HG03108 (cell line): ENCODE results near the gene TMEM98.
"Not testable (repeated sequence)": the region's sequence is repeated elsewhere in the genome, so short reads cannot be mapped to it uniquely, and the experiment has no call there.

ENCODE experiments used
- ATAC-seq: cut with Tn5 transposase; IDR thresholded peaks from one replicate; pipeline ENCODE4 v1.9.1; 2021; ENCODE audit warnings: moderate library complexity; ENCODE audit not compliant: unreplicated experiment

Gene TMEM98, protein sequence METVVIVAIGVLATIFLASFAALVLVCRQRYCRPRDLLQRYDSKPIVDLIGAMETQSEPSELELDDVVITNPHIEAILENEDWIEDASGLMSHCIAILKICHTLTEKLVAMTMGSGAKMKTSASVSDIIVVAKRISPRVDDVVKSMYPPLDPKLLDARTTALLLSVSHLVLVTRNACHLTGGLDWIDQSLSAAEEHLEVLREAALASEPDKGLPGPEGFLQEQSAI

DNA sequence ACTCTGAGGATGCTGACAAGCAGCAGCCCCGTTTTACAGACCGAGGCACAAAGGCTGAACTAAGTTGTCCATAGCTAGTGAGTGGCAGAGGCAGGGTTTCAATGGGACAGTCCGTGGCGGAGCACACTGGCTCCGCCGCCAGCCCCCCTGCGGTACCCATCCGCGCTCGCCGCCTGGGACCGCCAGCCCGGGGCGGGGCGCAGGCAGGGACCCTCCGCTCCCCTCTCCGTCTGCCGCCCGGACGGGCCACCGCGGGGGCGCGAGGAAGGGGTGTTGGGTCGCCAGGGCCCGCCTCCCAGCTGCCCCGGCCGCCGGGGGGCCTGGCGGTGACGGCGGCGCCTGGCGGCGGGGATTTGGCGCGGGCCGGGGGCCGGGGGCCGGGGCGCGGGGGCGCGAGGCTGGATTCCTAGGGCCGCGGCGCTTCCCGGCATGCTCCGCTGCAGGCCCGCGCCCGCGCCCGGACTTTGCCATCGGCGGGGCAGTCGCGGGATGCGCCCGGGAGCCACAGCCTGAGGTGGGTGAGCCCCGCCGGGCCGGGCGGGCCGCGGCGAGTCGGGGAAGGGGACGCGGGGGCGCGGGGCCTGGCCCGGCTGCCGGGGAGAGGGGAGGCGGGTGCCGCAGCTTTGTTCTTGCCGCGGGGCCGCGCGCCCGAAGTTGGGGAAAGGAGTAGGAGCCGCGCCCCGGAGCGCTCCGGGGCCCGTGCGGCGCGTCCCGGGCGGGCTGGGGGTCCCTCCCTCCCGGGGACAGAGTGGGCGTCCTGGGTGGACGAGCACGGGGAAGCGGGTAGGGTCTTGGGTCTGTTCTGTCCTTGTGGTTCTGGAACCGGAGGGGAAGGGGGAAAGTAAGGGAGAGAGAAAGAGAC lies at the start of gene TMEM98:
Gene TMEM98, plus strand, starts transcription at position 430 of the 862 bp plus-strand sequence. CDS start 3,376 bp downstream, outside the sequence.
- ATAC-seq, result no peak

DNA sequence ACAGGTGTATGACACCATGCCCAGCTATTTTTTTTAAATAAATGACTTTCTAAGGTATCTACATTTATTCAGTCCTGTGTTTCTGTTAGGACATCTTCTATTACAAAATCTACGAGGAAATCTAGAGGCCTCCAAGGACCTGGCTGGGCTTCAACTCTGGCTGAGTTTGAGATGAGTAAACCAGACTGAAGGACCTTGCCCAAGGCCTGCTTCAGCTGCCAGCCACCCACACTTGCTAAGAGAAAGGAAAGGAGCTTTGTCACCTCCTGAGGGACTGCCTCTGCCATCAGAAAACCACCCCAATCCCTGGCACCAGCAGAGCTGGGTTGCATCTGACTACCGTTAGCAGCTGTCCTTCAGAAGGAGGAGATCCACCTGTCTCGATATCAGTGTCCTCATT lies 49.7 kb upstream of the TMEM98 start:
- ATAC-seq, result no peak

- no peak for ATAC-seq
These were observed 48.8 kb upstream of the TMEM98 start for GRCh38 chr17:32879134-32879533.

GRCh38 chr17:32880671-32881453 lies 47.1 kb upstream of the TMEM98 start:
- ATAC-seq, result no peak

DNA sequence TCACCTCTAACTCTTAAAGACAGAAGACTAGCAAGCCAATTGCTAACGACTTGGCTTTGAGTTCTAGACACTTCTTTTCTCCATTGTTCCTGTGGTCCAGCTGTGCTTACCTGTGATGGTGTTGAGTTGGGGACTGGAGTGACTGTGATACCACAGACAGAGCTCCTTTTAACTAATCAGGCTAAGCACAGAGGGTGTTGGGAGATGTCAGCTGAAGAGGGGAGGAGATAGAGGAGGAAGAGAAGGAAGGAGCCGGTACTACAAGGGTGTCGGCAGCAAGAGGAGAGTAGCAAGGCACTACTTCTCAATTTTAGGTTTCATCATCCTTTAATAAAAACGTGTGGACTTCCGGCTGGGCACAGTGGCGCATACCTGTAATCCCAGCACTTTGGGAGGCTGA lies 45.9 kb upstream of the TMEM98 start:
- no peak for ATAC-seq

- ATAC-seq, result no peak
These were observed 45.2 kb upstream of the TMEM98 start for GRCh38 chr17:32882734-32883133.

DNA sequence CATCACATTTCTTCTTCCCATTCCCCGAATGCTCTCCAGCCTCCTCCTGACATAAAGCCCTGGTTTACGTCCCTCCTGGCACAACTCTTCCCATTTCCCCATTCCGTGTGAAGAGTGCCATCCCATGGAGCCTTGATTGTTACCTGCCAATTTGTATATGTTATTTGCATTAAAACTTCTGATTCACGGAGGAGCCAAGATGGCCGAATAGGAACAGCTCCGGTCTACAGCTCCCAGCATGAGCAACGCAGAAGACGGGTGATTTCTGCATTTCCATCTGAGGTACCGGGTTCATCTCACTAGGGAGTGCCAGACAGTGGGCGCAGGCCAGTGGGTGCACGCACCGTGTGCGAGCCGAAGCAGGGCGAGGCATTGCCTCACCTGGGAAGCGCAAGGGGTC lies 41.0 kb upstream of the TMEM98 start:
- ATAC-seq, result not testable (repeated sequence)

DNA sequence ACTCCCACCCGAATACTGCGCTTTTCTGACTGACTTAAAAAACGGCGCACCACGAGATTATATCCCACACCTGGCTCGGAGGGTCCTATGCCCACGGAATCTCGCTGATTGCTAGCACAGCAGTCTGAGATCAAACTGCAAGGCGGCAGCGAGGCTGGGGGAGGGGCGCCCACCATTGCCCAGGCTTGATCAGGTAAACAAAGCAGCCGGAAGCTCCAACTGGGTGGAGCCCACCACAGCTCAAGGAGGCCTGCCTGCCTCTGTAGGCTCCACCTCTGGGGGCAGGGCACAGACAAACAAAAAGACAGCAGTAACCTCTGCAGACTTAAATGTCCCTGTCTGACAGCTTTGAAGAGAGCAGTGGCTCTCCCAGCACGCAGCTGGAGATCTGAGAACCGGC lies 40.5 kb upstream of the TMEM98 start:
- not testable (repeated sequence) for ATAC-seq

DNA sequence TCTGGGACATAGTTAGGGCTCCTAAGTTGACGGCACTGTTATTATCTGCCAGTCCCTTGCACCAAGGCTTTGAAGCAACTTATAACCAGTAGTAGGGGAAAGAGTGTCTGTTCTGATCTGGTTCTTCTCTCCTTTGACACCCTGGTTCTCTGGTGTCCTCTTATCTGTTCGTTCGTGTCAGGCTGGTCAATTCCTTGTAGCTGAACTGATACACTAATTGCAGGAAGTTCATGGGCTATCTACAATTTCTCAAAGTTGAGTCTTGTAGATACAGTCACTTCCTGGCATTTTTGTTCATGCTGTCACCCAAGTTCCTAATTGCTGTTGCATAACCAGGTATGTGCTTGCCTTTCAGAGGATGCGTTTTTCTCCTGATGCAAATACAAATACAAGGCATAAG lies 33.7 kb upstream of the TMEM98 start:
- no peak for ATAC-seq

DNA sequence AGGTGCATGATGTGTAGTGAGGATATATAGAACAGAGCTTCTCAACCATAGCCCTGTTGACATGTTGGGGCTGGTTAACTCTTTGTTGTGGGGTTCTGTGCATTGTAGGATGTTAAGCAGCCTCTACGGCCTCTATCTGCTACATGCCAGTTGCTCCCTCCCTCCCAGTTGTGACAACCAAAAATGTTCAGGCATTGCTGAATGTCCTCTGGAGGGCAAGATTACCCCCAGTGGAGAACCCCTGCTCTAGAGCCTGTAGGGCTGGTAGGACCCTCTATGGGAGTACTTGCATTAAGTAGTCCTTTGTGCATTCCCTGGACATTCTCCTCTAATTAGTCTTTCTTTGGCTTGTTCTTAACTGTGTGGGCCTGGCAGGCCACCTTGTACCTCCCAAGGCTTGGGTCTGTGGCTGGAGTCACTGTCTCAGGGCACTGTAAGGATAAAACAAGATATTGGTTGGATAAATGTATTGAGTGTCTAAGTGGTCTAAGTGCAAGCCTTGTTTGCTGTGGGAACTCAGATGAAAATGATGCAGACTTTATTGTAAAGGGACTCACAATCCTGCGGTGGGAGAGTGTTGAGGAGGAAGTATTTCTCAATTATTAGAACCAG lies 31.2 kb upstream of the TMEM98 start:
- ATAC-seq, result no peak

DNA sequence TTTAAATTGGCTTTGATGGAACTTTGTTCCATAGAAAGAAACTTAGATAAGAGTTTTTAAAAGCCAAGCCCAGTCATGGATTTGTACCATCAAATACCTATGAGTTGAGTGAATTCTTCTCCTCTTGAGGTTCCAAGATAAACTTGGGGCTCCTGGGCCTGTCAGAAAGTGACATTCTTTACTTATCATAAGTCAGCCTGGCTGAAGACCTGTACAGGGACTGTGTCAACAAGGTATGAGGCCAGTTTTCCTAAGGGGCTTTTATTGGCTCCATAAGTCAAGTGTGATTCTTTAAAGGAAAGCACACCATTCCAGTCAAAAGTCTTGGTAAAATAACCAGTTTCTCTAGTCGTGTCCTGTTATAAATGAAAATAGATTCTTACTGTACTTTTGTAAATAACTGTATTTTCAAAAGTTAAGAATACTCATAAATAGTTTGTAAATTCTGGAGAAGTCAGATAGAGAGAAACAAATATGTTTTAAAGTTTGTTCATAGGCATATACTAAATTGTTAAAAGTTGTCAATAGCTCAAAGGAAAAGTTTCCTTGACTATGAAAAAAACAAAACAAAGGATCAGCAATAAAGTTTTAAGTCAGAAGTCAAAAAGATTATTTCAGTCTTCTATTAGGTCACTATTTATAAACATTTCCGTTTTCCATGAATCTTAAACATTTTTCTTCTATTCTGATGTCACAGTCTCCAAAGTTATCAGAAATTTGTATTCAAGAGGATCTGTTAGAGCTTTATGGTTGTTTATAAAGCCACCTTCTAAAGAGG lies 28.5 kb upstream of the TMEM98 start:
- ATAC-seq, result no peak

GRCh38 chr17:32901743-32902142 lies 26.2 kb upstream of the TMEM98 start:
- ATAC-seq, result no peak

DNA sequence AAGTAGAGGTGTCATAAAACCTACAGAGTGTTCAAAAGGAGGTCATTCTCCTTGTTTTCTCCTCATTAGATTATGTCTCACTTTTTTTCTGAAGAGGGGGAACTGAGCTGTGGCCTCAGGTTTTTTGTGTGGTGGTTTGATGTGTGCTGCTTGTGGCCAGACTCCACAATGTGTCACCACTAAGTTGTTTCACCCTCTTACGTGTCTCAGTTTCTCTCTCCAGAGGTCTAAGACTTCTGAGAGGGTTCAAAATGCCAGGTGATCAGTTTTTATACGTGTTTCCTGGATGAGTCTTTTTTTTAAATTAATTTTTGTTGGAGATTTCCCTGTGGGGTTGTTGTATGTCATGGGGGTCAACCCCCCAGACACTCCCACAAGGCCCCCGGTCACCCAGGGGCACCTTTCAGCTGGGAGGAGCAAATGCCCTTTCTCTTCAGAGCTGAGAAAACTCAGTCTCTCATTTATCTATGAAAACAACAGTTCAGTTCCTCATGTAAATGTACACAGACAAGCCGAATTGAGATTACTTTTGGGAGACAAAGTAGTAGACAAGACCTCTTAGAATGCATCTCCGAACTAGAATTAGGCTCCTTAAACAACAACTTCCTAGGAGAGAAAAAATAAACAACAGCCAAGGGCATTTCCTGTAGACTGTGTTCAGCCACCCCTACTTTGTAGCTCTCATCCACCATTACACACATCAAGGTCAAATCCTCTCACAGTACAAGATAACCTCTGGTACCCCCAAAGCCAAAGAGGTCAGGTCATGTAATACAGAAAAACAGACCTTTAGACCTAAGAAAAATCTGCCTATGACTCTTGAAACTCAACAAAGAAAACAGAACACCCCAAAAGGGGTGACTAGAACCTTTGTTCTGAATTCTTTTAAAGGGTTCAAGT lies 23.9 kb upstream of the TMEM98 start:
- ATAC-seq, result no peak

- ATAC-seq, result no peak
These were observed 23.1 kb upstream of the TMEM98 start for GRCh38 chr17:32904891-32905290.

DNA sequence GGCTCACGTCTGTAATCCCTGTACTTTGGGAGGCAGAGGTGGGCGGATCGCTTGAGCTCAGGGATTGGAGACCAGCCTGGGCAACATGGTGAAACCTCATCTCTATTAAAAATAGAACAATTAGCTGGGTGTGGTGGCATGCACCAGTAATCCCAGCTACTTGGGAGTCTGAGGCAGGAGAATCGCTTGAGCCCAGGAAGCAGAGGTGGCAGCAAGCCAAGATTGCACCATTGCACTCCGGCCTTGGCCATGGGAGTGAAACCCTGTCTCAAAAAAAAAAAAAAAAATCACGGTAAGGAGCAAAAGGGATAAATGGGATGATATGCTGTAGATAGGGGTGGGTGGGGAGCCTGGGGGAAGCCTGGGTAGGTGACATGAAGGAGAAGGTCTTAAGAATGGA lies 20.4 kb upstream of the TMEM98 start:
- ATAC-seq, result no peak

DNA sequence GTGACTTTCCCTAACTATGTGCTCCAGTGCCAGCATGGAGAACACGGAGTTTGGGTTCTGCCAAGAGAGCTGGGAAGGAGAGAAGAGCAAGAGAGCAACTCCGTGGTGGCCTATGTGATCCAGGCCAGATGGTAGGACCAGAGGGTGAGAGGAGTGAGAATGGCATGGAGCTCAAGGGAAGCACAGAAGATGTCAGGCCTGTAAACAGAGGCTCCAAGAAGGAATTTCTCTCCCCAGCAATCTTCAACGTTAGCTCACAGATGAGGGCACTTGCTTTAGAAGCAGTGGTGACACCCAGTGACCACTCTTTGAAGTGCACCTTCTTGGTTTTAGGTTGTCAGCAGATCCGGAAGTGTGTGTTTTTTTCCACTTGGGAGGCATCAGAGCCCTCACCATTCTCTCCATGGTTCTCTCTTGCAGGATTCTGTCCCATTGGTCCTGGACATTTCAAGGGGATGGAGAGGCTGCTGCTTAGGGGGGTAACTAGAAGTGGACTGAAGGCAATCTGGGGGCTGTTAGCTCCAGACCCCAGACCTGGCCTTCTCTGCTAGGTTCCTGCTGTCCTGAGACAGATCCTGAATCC lies 18.1 kb upstream of the TMEM98 start:
- ATAC-seq, result no peak

- no peak for ATAC-seq
These were observed 17.2 kb upstream of the TMEM98 start for GRCh38 chr17:32910769-32911168.

DNA sequence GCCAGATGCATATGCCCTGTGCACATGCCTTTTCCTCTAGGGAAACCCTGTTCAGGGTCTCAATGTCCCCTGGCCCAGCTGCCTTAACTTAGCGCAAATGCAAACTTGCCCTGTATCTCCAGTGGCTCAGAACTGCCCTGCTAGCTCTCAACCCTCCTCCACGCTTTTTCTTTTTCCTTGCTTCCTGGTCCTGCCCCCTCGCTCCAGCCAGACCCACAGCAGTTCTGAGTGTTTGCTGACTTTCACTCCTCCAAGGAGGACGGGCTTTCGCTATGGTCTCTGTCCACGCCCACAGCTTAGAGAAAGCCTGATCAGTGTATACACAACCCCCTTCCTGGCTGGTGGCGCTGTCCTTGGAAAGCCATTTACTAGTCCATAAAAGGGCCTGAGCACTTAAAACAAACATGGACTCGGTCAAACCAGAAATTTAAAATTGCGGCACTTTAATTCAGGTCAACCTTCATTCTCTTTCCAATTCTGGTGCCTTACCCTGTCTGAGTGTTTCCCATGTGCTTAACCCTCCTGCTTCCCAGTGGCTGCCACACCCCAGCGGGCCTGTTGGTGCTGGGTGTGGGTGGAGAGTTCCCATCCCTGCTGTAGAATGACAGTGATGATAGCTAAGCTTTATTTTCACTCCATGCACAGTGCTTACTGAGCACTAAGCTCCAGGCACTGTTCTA lies 15.6 kb upstream of the TMEM98 start:
- ATAC-seq, result no peak
